Spleen (tissue), 11 donors: ENCODE measurements around the gene C2orf80. TPM values are rescaled to one million over a fixed set of nuclear protein-coding genes. Genes with fewer than 3 reads are reported as not detected.
"Not testable (repeated sequence)": the region's sequence is repeated elsewhere in the genome, so short reads cannot be mapped to it uniquely, and the experiment has no call there.

Experiments used
- DNase-seq: peaks from one replicate; pipeline ENCODE4 v3.0.0-alpha.2; 2020
- H3K27ac ChIP-seq, 8 donors: fragments of 200-600 bp; sonication (generic) in 7 of 8; 1 replicate in 4 of 8; 2 replicates in 4 of 8; pipeline versions ENCODE4 v1.5.0 to v1.8.0; 2016 to 2021; ENCODE audit warnings: inconsistent platforms in 4 of 8, mild to moderate bottlenecking in 4 of 8, moderate library complexity in 1 of 8
- H3K27me3 ChIP-seq, 7 donors: fragments of 200-600 bp; sonication (generic) in 6 of 7; replicated peaks in 1 of 7; 1 replicate in 4 of 7; 2 replicates in 3 of 7; pipeline versions ENCODE4 v1.5.0 to v1.8.0; 2016 to 2021; ENCODE audit warnings: inconsistent platforms in 3 of 7, mild to moderate bottlenecking in 1 of 7
- H3K36me3 ChIP-seq, 6 donors: fragments of 200-600 bp; sonication (generic) in 5 of 6; 1 replicate in 4 of 6; 2 replicates in 2 of 6; pipeline versions ENCODE4 v1.5.0 to v1.8.0; 2016 to 2021; ENCODE audit warnings: inconsistent platforms in 2 of 6
- H3K4me1 ChIP-seq, 6 donors: fragments of 200-600 bp; sonication (generic) in 5 of 6; 1 replicate in 3 of 6; 2 replicates in 3 of 6; pipeline versions ENCODE4 v1.5.0 to v1.8.0; 2016 to 2021; ENCODE audit warnings: inconsistent platforms in 3 of 6
- H3K4me3 ChIP-seq, 8 donors: fragments of 200-600 bp; sonication (generic) in 7 of 8; 1 replicate in 4 of 8; 2 replicates in 4 of 8; pipeline versions ENCODE4 v1.5.0 to v1.8.0; 2016 to 2021; ENCODE audit warnings: inconsistent platforms in 4 of 8, mild to moderate bottlenecking in 4 of 8, moderate library complexity in 2 of 8
- H3K9me3 ChIP-seq, 8 donors: fragments of 200-600 bp; sonication (generic) in 7 of 8; 1 replicate in 4 of 8; 2 replicates in 4 of 8; pipeline versions ENCODE4 v1.5.0 to v1.8.0; 2016 to 2021; ENCODE audit warnings: inconsistent platforms in 4 of 8
- CTCF ChIP-seq, 11 experiments: fragments of 200-600 bp in 7 of 11; fragments of 450-650 bp in 4 of 11; sonication (generic) in 4 of 11; IDR thresholded peaks in 8 of 11; conservative IDR thresholded peaks in 3 of 11; 1 replicate in 7 of 11; 2 replicates in 4 of 11; pipeline versions ENCODE4 v1.4.0 to v1.8.0; 2016 to 2021; ENCODE audit warnings: antibody characterized with exemption in 11 of 11, inconsistent platforms in 4 of 11, mild to moderate bottlenecking in 1 of 11
- POLR2A ChIP-seq, 3 donors: fragments of 450-650 bp; IDR thresholded peaks; one replicate each; pipeline ENCODE4 v1.5.1; 2017; ENCODE audit warnings: antibody characterized with exemption in 3 of 3, mild to moderate bottlenecking in 1 of 3
- POLR2AphosphoS5 ChIP-seq, 3 donors: sonication (generic); formaldehyde crosslinking; IDR thresholded peaks; one replicate each; pipeline ENCODE4 v1.5.1; 2017; ENCODE audit warnings: antibody characterized with exemption in 3 of 3
- WGBS, 5 donors: extraction: QIAGEN DNeasy Blood & Tissue Kit in 3 of 5; methylation state at CpG; one replicate each; pipeline versions ENCODE4 v1.1.5 to v1.1.7; 2013 to 2018; 5-methylcytosine and 5-hydroxymethylcytosine counted together
- intact Hi-C: fragments of 100-400 bp; cut with DNase I; formaldehyde crosslinking; loops from one replicate; pipeline ENCODE4 v1.15.0; 2023; ENCODE audit warnings: low total_unique reads
- polyA plus RNA-seq, 3 donors: library from polyadenylated mRNA; stranded (reverse); fragments of 200-250 nt; gene quantifications; one replicate each; pipeline ENCODE4 v1.2.1, GENCODE V29; 2013
- total RNA-seq, 7 donors: library from RNA; depleted of rRNA in 3 of 7; stranded (reverse); fragments of >200 nt in 3 of 7; fragmentation: NEBNext Ultra II Directional in 4 of 7; extraction: Animal tissue kit (Norgen Biotek cat#: 25700) in 4 of 7; gene quantifications; one replicate each; pipeline versions ENCODE4 v1.1.0 to v1.2.1, GENCODE V29; 2016 to 2021
- donor health status: healthy with polysubstance abuse.
- donor health status: DM: no; HTN: no; CAD: no; lungs with moderate emphysema.
- donor health status: DM: no; HTN: no; CAD: no.
- donor health status: Bipolar disorder and iron deficiency.
- donor health status: healthy.
- donor health status: DM: no; HTN: no; CAD: no.
- donor health status: DM: yes; HTN: yes; CAD: no.

The C2orf80 gene
- total and polyA plus RNA-seq, 10 donors, result not detected

- H3K27me3 ChIP-seq, result no peaks in the 10 kb centered on the region
- peak; percentile 69 for DNase-seq
- no peaks in the 10 kb centered on the region for H3K36me3 ChIP-seq
- no peak overlapping the region for H3K27ac ChIP-seq
- peaks cover 0 to 20% (median 18%) of the 10 kb centered on the region in 8 donors for H3K9me3 ChIP-seq
- H3K4me1 ChIP-seq, result peaks cover 0 to 6% (median 0%) of the 10 kb centered on the region in 6 donors
- no peak overlapping the region for H3K4me3 ChIP-seq
- WGBS, 5 donors, result 93 to 98% (median 95%) methylated on average over 18 to 33 of the region's 33 CpGs
- TF ChIP-seq CTCF (IDR thresholded peaks at IDR 0.05 in 8 of 11, conservative IDR thresholded peaks at IDR 0.05 in 3 of 11) (no peak), POLR2A (IDR thresholded peaks at IDR 0.05) (no peak), POLR2AphosphoS5 (IDR thresholded peaks at IDR 0.05) (no peak)
- intact Hi-C loops, result no loop called here
Observed at GRCh38 chr2:208227581-208228232, 37.9 kb upstream of the C2orf80 start.

- intact Hi-C loops, result no loop called here
- H3K4me3 ChIP-seq, result no peak overlapping the region
- peaks cover 0 to 7% (median 0%) of the 10 kb centered on the region in 8 donors for H3K9me3 ChIP-seq
Observed at GRCh38 chr2:208224802-208225201, 35.0 kb upstream of the C2orf80 start.

GRCh38 chr2:208222351-208222750 lies 32.5 kb upstream of the C2orf80 start:
- 82 to 98% (median 90%) methylated on average over 3 of the region's 3 CpGs for WGBS, 5 donors
- no peaks in the 10 kb centered on the region for H3K4me1 ChIP-seq
- TF ChIP-seq CTCF (IDR thresholded peaks at IDR 0.05 in 8 of 11, conservative IDR thresholded peaks at IDR 0.05 in 3 of 11), result no peak
- no peak for TF ChIP-seq POLR2A (IDR thresholded peaks at IDR 0.05)
- TF ChIP-seq POLR2AphosphoS5 (IDR thresholded peaks at IDR 0.05), result no peak
- H3K4me3 ChIP-seq, result no peak overlapping the region
- H3K36me3 ChIP-seq, result no peaks in the 10 kb centered on the region
- H3K27ac ChIP-seq, result no peak overlapping the region
- DNase-seq, result no peak
- intact Hi-C loops, result no loop called here
- H3K27me3 ChIP-seq, result no peaks in the 10 kb centered on the region
- H3K9me3 ChIP-seq, result peaks cover 0 to 7% (median 0%) of the 10 kb centered on the region in 8 donors

More at GRCh38 chr2:208224802-208225201, 35.0 kb upstream of the C2orf80 start:
- no peaks in the 10 kb centered on the region for H3K27me3 ChIP-seq
- H3K4me1 ChIP-seq, result peaks cover 0 to 6% (median 0%) of the 10 kb centered on the region in 6 donors
- no peaks in the 10 kb centered on the region for H3K36me3 ChIP-seq
- no peak overlapping the region for H3K27ac ChIP-seq
- DNase-seq, result no peak
- no peak for TF ChIP-seq CTCF (IDR thresholded peaks at IDR 0.05 in 8 of 11, conservative IDR thresholded peaks at IDR 0.05 in 3 of 11)
- WGBS, 5 donors, result 94 to 98% (median 96%) methylated on average over 2 of the region's 2 CpGs

- H3K4me3 ChIP-seq, DNase-seq, intact Hi-C loops, H3K4me1 ChIP-seq, H3K36me3 ChIP-seq, H3K27me3 ChIP-seq, H3K9me3 ChIP-seq, H3K27ac ChIP-seq: not testable (repeated sequence)
- 78 to 94% (median 88%) methylated on average over 3 of the region's 3 CpGs for WGBS, 5 donors
Observed at GRCh38 chr2:208221873-208222272, 32.0 kb upstream of the C2orf80 start.
